ENCODE measurements around the gene UBE3C. TPM values are rescaled to one million over a fixed set of nuclear protein-coding genes. Genes with fewer than 3 reads are reported as not detected.
"Not testable (repeated sequence)": the region's sequence is repeated elsewhere in the genome, so short reads cannot be mapped to it uniquely, and the experiment has no call there.

The UBE3C gene
- 10 to 100 TPM; 58.7 to 62.4 TPM for total RNA-seq
- long read RNA-seq, donor 1, full-length matches to known transcripts: 8 of 17 reads
- long read RNA-seq, donor 1, partial matches to known transcripts: 9 of 17 reads
- long read RNA-seq, donor 1, other reads (novel, unspliced or antisense): 0 of 17 reads
- long read RNA-seq, donor 2, partial matches to known transcripts: 10 of 12 reads
- long read RNA-seq, donor 2, other reads (novel, unspliced or antisense): 1 of 12 reads

DNA sequence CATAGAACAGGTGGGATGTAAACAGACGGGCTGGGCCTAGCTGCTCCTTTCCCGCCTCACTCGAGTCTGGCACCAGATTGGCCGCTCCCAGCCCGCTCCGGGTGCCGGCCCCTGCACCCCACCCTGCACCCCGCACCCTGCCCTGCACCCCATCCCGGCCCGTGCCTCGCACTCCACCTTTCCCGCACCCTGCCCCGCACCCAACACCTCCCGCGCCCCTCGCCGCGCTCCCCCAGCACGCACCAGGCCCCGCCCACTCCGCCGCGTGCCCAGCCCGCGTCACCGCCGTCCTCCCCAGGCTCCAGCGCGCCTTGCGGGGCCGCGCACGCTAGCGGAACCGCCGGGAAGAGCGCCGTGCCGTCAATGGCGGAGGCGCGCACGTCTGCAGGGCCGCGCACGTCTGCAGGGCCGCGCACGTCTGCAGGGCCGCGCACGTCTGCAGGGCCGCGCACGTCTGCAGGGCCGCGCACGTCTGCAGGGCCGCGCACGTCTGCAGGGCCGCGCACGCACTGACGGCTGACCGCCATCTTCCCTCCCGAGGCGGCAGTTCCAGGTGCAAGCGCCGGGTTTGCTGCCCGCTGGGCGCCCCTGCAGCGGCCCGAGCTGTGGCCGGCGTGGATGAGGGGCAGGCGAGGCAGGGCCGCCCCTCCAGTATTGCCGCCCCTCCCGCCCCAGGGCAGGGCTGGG lies at the start of gene UBE3C:
UBE3C (plus strand) TSS at position 503 of the 687 bp plus-strand sequence. CDS start 347 bp downstream, outside the sequence.
- intact Hi-C loops (cut with DNase I): no loop called here
- peak; percentile 97 for DNase-seq (ENCODE audit: low spot score)

DNA sequence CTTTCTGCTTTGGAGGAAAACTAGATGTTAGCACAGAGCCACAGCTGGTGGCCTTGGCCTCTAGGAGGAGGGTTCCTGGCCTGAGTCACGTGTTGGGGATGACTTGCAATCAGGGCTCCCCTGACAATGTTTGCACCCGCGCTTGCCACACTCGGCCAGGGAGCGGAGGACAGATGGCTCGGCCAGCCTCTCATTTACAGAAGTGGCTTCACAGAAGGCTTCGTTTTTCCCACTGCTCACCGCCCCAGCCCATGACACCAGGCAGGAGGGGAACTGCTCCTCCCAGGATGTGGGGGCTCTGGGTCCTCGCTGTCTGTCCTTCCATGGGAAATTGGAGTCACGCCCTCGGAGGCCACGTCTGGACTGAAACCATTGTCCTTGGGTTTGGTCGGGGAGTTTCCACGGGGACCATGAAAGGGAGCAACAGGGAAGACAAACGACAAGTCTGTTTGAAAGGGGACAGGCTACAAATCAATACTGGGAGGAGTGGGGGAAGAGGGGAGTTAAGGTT lies 49.6 kb upstream of the UBE3C start:
- DNase-seq (ENCODE audit: low spot score): peak; percentile 71
- intact Hi-C loops (cut with DNase I): loop anchor here in 1 of 2 donors (5.0 kb wide), 1 partner anchor 1008 kb away; no protein-coding TSS in a partner anchor

DNA sequence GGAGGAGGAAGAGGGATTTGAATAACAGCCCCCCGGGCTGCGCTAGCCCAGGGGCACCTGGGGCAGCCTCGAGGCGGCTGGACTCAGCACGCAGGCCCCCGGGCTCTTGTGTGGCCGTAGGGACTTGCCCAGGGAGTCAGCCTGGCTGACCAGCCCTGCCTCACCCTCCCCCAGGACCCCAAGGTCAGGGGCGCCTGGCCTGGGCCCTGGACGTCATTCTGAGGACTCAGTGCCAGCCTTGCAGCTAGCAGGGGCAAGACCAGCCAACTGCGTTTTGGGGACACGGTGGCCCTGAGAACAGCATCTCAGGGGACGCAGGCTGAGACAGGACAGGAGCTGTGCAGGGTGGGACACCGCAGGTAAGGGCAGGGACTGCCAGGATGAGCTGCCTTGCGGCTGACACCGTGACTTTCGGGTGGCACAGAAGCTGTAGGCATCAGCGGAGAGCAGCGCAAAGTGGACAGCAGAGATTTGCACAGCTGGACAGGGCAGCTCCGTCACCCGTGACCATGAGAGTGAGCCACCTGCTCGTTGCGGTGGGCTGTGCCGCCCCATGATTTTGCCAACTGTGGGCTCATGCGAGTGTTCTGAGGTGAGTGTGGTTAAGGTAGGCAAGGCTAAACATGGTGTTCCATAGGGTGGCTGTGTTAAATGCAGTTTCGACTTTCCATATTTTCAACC lies 48.1 kb upstream of the UBE3C start:
- no peak for DNase-seq (ENCODE audit: low spot score)

GRCh38 chr7:157096286-157097055 lies 42.3 kb upstream of the UBE3C start:
- intact Hi-C loops (cut with DNase I): no loop called here
- DNase-seq (ENCODE audit: low spot score): no peak

More for the DNA sequence above, 48.1 kb upstream of the UBE3C start:
- intact Hi-C loops (cut with DNase I): no loop called here

DNA sequence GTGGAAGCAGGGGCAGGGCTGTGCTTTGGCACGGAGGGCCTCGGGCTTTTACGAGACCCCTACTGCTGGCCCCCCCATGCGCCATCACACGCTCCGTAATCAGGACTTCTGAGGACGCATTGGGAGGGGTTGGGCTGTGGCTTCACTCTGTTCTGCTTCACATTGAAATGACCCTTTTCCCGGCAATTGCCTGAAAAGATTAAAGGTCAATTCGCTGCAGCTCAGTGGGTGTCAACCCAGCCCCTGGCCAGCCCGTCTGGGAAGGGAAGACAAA lies 41.7 kb upstream of the UBE3C start:
- intact Hi-C loops (cut with DNase I): no loop called here

DNA sequence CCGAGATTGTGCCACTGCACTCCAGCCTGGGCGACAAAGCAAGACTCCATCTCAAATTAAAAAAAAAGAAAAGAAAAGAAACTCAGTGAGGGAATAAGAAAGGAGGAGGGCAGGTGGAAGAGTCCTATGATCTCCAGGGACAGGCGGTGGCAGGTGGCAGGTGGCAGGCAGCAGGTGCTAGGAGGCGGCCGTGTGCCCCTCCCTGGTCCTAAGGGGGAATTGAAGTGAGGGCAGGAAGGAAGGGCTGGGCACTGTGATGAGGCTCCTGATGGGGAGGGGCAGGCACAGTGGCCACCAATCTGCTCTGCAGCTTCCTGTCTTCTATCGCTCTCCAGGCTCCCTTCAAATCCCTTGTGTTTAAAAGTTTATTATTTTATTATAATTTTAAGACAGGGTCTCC lies 41.2 kb upstream of the UBE3C start:
- no peak for DNase-seq (ENCODE audit: low spot score)
- intact Hi-C loops (cut with DNase I): no loop called here

More for the DNA sequence above, 41.7 kb upstream of the UBE3C start:
- DNase-seq (ENCODE audit: low spot score): no peak

GRCh38 chr7:157100005-157100404 lies 38.7 kb upstream of the UBE3C start:
- DNase-seq (ENCODE audit: low spot score); intact Hi-C loops (cut with DNase I): not testable (repeated sequence)

DNA sequence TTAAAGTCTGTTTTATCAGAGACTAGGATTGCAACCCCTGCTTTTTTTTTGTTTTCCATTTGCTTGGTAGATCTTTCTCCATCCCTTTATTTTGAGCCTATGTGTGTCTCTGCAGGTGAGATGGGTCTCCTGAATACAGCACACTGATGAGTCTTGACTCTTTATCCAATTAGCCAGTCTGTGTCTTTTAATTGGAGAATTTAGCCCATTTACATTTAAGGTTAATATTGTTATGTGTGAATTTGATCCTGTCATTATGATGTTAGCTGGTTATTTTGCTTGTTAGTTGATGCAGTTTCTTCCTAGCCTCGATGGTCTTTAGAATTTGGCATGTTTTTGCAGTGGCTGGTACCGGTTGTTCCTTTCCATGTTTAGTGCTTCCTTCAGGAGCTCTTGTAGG lies 35.1 kb upstream of the UBE3C start:
- DNase-seq (ENCODE audit: low spot score); intact Hi-C loops (cut with DNase I): not testable (repeated sequence)

- intact Hi-C loops (cut with DNase I): no loop called here
These were observed 27.4 kb upstream of the UBE3C start for GRCh38 chr7:157111311-157111710.

DNA sequence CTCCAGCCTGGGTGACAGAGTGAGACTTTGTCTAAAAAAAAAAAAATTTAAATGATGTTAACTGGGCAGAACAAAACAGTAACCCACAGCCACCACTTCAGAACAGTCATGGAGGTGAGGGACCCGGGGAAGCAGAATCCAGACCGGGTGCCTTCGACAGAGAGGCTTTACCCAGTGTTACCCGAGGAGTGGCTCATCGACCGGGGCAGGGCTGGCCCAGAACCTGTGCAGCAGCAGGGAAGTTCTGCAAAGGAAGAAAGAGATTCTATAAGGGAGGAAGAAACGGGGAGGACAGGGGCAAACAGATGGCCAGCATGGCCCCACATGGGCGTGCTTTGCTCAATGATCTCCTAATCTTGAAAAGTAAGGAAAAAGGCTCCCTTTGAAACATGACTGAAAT lies 26.0 kb upstream of the UBE3C start:
- intact Hi-C loops (cut with DNase I): no loop called here
- DNase-seq (ENCODE audit: low spot score): peak; percentile 58

More at GRCh38 chr7:157111311-157111710, 27.4 kb upstream of the UBE3C start:
- DNase-seq (ENCODE audit: low spot score): peak; percentile 58

DNA sequence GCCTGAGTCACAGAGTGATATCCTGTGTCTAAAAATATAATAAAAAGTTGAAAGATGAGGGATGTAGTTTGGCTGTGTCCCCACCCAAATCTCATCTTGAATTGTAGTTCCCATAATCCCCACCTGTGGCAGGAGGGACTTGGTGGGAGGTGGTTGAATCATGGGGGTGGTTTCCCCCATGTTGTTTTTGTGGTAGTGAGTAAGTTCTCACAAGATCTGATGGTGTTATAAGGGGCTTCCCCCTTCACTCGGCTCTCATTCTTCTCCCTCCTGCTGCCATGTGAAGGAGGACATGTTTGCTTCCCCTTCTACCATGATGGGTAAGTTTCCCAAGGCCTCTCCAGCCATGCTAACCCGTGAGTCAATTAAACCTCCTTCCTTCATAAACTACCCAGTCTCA lies 25.1 kb upstream of the UBE3C start:
- intact Hi-C loops (cut with DNase I): no loop called here
- DNase-seq (ENCODE audit: low spot score): peak; percentile 2

DNA sequence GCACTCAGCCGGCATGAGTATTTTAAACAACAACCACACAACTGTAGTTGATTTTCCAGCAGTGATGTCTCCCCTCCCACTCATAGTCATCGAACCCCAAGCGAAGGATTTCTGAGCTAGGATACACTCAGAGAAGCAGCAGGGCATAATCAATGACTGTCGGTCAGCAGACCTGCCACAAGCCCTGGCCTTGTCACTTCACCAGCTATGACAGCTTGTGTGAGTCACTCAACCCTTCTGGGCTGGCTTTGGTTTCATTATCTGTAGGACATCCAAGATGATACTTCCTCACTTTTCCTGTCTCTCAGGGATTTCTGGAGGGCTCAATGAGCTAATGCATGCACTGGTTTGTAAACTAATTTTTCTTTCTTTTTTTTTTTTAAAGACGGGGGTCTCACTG lies 22.0 kb upstream of the UBE3C start:
- no peak for DNase-seq (ENCODE audit: low spot score)
- intact Hi-C loops (cut with DNase I): no loop called here

GRCh38 chr7:157117796-157118195 lies 20.9 kb upstream of the UBE3C start:
- DNase-seq (ENCODE audit: low spot score): no peak
- intact Hi-C loops (cut with DNase I): no loop called here

GRCh38 chr7:157120181-157120580 lies 18.5 kb upstream of the UBE3C start:
- peak; percentile 48 for DNase-seq (ENCODE audit: low spot score)
- intact Hi-C loops (cut with DNase I): no loop called here

- DNase-seq (ENCODE audit: low spot score): peak; percentile 62
These were observed 17.5 kb upstream of the UBE3C start for GRCh38 chr7:157121184-157121715.

GRCh38 chr7:157122800-157123495 lies 15.8 kb upstream of the UBE3C start:
- no peak for DNase-seq (ENCODE audit: low spot score)
- intact Hi-C loops (cut with DNase I): no loop called here

More at GRCh38 chr7:157121184-157121715, 17.5 kb upstream of the UBE3C start:
- intact Hi-C loops (cut with DNase I): no loop called here

GRCh38 chr7:157124690-157125089 lies 14.0 kb upstream of the UBE3C start:
- intact Hi-C loops (cut with DNase I): no loop called here
- DNase-seq (ENCODE audit: low spot score): no peak

DNA sequence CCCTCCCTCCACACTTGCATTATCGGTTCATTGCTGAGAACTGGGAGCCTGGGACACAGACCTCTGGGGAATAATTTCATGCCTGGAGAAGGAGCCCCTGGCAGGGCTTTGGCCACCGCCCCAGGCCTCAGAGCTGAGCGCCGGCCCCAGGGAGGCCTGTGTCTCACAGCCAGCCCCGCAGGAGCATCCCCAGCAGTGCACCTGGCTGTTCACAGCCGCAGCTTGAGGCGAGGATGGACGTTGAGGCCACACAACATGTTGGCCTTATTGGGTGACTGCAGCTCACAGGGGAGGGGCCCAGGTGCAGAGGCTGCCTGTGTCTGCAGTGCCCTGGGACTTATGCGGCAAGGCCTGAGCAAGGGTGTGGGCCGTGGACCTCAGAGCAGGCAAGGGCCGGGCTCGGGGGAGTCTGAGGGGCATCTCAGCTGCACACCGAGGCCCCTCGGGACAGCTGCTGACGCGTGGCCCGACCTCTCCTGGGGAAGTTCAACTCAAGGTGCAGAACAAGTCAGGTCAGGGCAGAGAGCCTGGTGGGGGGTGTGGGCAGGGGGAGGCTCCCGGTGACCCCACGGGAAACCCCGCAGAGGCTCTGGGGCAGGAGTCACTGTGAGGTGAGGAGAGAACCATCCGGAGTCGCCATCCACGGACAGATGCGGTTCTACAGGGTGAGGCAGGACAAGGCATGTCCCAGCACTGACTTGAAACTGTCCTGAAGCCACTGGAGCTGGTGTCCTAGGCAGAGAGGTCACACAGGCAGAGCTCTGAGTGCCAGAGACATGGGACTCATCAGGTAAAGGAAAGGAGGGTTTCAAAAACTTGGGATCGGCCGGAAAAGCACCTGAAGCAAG lies 13.1 kb upstream of the UBE3C start:
- intact Hi-C loops (cut with DNase I): no loop called here
- DNase-seq (ENCODE audit: low spot score): no peak
